ENCODE results near the gene TESK2. TPM values are rescaled to one million over a fixed set of nuclear protein-coding genes. Genes with fewer than 3 reads are reported as not detected.
A peak's percentile ranks its signal among the peaks of the same experiment; 100 is the strongest.

TESK2 gene
- total and polyA plus RNA-seq, 4 donors: 3.8 to 8.1 (median 5.0) TPM

DNA sequence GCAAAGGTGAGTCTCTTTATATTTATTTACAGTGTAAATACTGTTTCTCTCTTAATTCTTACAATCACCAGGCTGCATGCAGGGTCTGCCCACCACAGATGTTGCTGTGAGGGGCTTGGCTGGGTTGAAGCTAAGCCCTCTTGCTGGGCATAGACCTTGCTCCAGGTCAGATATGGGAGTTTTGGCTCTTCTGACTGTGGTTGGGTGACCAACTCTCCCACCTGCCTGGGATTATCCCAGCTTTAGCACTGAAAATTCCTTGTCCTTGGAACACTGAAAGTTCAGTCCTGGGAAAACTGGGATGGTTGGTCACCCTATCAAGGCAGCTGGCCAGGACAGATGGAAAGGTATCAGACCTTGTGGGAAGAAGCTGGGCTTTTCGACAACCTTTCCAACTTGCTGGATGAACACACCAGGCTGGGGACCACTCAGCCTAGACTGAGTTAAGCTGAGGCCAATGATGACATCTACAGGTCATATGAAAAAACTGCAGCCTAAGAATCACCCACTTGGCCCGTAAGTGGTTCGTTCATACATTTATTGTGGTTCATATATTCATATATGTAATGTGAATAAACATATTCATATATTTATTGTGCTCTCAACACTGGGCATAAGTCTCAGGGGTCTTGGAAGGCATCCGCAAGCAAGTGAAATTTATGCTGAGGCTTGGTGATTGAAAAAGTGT is 190.8 kb downstream of the TESK2 start:
- Histone ChIP-seq H3K9me3 (ENCODE audit: control insufficient read depth, low read length) (no peaks in the 10 kb centered on the region), H3K27me3 (ENCODE audit: control insufficient read depth in 1 of 2, insufficient read depth in 2 of 2, low read length in 1 of 2) (no peaks in the 10 kb centered on the region), H3K27ac (ENCODE audit: low read depth in 1 of 2, low read length in 2 of 2) (no peak overlapping the region), H3K4me1 (ENCODE audit: control insufficient read depth in 1 of 2, insufficient read depth in 2 of 2, low read length in 2 of 2) (no peaks in the 10 kb centered on the region), H3K36me3 (ENCODE audit: control insufficient read depth in 1 of 2, insufficient read depth in 2 of 2, low read length in 1 of 2) (no peaks in the 10 kb centered on the region), H3K4me3 (ENCODE audit: low read length in 2 of 2) (no peak overlapping the region)
- WGBS, 2 donors: 4 to 6% methylated on average over 4 of the region's 4 CpGs
- DNase-seq: peak in 1 of 2 donors; percentile 49
- ATAC-seq (ENCODE audit: low FRiP score): no peak
- intact Hi-C loops (cut with DNase I): loop anchor here (1.0 to 10.0 kb wide), 6 partner anchors 95 to 568 kb away; partner anchors contain the start of genes PLK3 (in 1 of the 2), PTCH2 (in 1 of the 2), RNU5D-1 (in 1 of the 2) and ZSWIM5 (in 1 of the 2)

DNA sequence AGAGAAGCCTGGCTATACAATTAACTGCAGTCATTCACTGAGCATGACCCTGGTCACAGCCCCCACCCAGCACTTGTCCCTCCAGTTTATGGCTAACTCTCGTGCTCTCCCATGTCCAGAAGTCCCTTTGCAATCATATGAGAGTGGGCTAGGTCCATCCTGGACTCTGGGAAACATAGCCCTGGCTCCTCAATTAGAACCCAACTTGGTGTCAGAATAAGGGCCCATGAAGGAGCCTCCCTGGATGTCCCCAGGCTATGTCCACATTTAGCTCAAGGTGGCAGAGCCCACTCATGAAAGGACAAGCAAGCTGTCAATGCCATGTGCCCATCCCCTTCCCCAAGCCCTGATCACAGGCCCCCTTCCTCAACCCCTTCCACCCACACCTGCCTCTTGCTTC is 191.7 kb downstream of the TESK2 start:
- H3K9me3 ChIP-seq (ENCODE audit: control insufficient read depth, low read length): no peaks in the 10 kb centered on the region
- intact Hi-C loops (cut with DNase I): no loop called here
- WGBS, 2 donors: 70 to 79% methylated on average over 1 of the region's 1 CpG
- no peaks in the 10 kb centered on the region for H3K36me3 ChIP-seq (ENCODE audit: control insufficient read depth in 1 of 2, insufficient read depth in 2 of 2, low read length in 1 of 2)
- H3K27me3 ChIP-seq (ENCODE audit: control insufficient read depth in 1 of 2, insufficient read depth in 2 of 2, low read length in 1 of 2): no peaks in the 10 kb centered on the region
- ATAC-seq (ENCODE audit: low FRiP score) (no peak), DNase-seq (no peak)
- no peak overlapping the region for H3K27ac ChIP-seq (ENCODE audit: low read depth in 1 of 2, low read length in 2 of 2)
- no peaks in the 10 kb centered on the region for H3K4me1 ChIP-seq (ENCODE audit: control insufficient read depth in 1 of 2, insufficient read depth in 2 of 2, low read length in 2 of 2)
- no peak overlapping the region for H3K4me3 ChIP-seq (ENCODE audit: low read length in 2 of 2)

DNA sequence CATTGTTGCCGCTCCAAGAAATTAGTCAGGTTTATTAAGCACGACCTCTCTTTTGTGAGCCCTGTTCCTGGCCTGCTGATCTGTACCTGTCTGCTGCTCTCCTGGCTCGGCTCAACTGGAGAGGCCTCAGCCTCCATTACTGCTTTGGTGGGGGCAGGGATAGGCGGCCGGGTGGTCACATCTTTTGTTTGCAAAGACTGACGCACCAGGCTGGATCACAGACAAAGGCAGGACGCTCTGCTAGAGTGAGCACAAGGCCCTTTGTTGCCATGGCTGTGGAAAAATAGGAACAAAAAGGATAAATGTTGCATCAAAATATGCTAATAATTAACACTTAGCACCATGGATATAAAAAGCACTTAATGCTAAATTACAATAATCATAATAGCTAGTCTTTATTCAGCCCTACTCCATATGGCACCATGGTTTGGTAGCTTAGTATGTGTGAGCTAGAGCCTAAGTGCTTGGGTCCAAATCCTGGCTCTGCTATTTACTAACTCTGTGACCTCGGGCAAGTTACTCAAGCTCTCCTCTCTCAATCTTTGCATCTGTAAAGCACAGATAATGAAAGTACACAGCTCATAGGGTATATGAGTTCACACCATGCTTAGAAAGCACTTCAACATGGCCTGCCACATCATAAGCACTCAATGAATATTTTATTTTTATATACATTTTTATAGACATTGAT is 193.2 kb downstream of the TESK2 start:
- DNase-seq (no peak), ATAC-seq (ENCODE audit: low FRiP score) (no peak)
- Histone ChIP-seq H3K36me3 (ENCODE audit: control insufficient read depth in 1 of 2, insufficient read depth in 2 of 2, low read length in 1 of 2) (no peaks in the 10 kb centered on the region), H3K4me3 (ENCODE audit: low read length in 2 of 2) (no peak overlapping the region), H3K27ac (ENCODE audit: low read depth in 1 of 2, low read length in 2 of 2) (no peak overlapping the region), H3K9me3 (ENCODE audit: control insufficient read depth, low read length) (no peaks in the 10 kb centered on the region), H3K4me1 (ENCODE audit: control insufficient read depth in 1 of 2, insufficient read depth in 2 of 2, low read length in 2 of 2) (no peaks in the 10 kb centered on the region), H3K27me3 (ENCODE audit: control insufficient read depth in 1 of 2, insufficient read depth in 2 of 2, low read length in 1 of 2) (no peaks in the 10 kb centered on the region)
- intact Hi-C loops (cut with DNase I): no loop called here
- WGBS, 2 donors: 75 to 78% methylated on average over 8 of the region's 8 CpGs

Other genes starting within 250 kb of the TESK2 start
- under 1 TPM in 1 of 2 donors, not detected in 1; 0.36 TPM for gene HPDL, start 164.3 kb downstream of the TESK2 start, total RNA-seq
- not detected for gene HPDL, start 164.3 kb downstream of the TESK2 start, polyA plus RNA-seq
- gene TOE1, start 151.0 kb downstream of the TESK2 start, total RNA-seq: 10 to 100 TPM in 1 of 2 donors, 1 to 10 TPM in 1; 6.9 to 10.6 TPM
- 1 to 10 TPM; 8.1 to 8.5 TPM for gene TOE1, start 151.0 kb downstream of the TESK2 start, polyA plus RNA-seq
- 10 to 100 TPM; 19.8 to 28.8 TPM for gene MUTYH, start 150.7 kb downstream of the TESK2 start, total RNA-seq
- 10 to 100 TPM in 1 of 2 donors, 1 to 10 TPM in 1; 4.9 to 49.8 TPM for gene MUTYH, start 150.7 kb downstream of the TESK2 start, polyA plus RNA-seq
- 1 to 10 TPM; 1.6 to 2.1 TPM for gene CCDC163, start 8.9 kb upstream of the TESK2 start, total RNA-seq
- gene CCDC163, start 8.9 kb upstream of the TESK2 start, polyA plus RNA-seq: 1 to 10 TPM; 2.9 to 3.0 TPM
- 1 to 10 TPM; 2.1 to 2.9 TPM for gene MMACHC, start 9.1 kb upstream of the TESK2 start, total RNA-seq
- gene MMACHC, start 9.1 kb upstream of the TESK2 start, polyA plus RNA-seq: 1 to 10 TPM in 1 of 2 donors, under 1 TPM in 1; 0.63 to 1.0 TPM
- gene PRDX1, start 30.7 kb upstream of the TESK2 start, total RNA-seq: 100 to 1,000 TPM; 279 to 286 TPM
- 100 to 1,000 TPM; 429 to 441 TPM for gene PRDX1, start 30.7 kb upstream of the TESK2 start, polyA plus RNA-seq
- gene AKR1A1, start 59.7 kb upstream of the TESK2 start, total RNA-seq: 100 to 1,000 TPM; 102 to 116 TPM
- gene AKR1A1, start 59.7 kb upstream of the TESK2 start, polyA plus RNA-seq: 100 to 1,000 TPM; 140 TPM
- gene NASP, start 92.9 kb upstream of the TESK2 start, total RNA-seq: 10 to 100 TPM; 59.1 to 63.3 TPM
- gene NASP, start 92.9 kb upstream of the TESK2 start, polyA plus RNA-seq: 100 to 1,000 TPM in 1 of 2 donors, 10 to 100 TPM in 1; 44.8 to 123 TPM
- 1 to 10 TPM; 1.8 to 3.3 TPM for gene CCDC17, start 132.9 kb upstream of the TESK2 start, total RNA-seq
- under 1 TPM in 1 of 2 donors, not detected in 1; 0.69 TPM for gene CCDC17, start 132.9 kb upstream of the TESK2 start, polyA plus RNA-seq
- gene GPBP1L1, start 195.4 kb upstream of the TESK2 start, total RNA-seq: 100 to 1,000 TPM; 104 to 113 TPM
- 10 to 100 TPM; 39.2 to 45.2 TPM for gene GPBP1L1, start 195.4 kb upstream of the TESK2 start, polyA plus RNA-seq
- gene TMEM69, start 197.0 kb upstream of the TESK2 start, total RNA-seq: 10 to 100 TPM; 10.4 to 15.0 TPM
- gene TMEM69, start 197.0 kb upstream of the TESK2 start, polyA plus RNA-seq: 10 to 100 TPM; 16.3 to 18.9 TPM

All from aorta (tissue), 5 donors.